Measurements from ENCODE around the gene OTUB1.

Gene OTUB1

GRCh38 chr11:64038500-64038899 is 52.3 kb downstream of the OTUB1 start:
- H3K27me3 ChIP-seq (ENCODE audit: insufficient read depth, low read length, poor library complexity, severe bottlenecking) = no peaks in the 10 kb centered on the region
- H3K4me3 ChIP-seq (ENCODE audit: low read length, poor library complexity, severe bottlenecking) = no peak overlapping the region
- no peak for TF ChIP-seq EZH2phosphoT487 (IDR thresholded peaks at IDR 0.05; ENCODE audit: borderline replicate concordance)
- no peak for TF ChIP-seq CTCF (conservative IDR thresholded peaks at IDR 0.05; ENCODE audit: low read length)
- H3K4me2 ChIP-seq (ENCODE audit: low read depth, low read length, poor library complexity, severe bottlenecking) = no peak overlapping the region
- H3K79me2 ChIP-seq (ENCODE audit: insufficient read depth, low read length) = no peaks in the 10 kb centered on the region
- H3K9me2 ChIP-seq (replicated peaks; ENCODE audit: low read depth, low read length) = no peaks in the 10 kb centered on the region
- H3K36me3 ChIP-seq (ENCODE audit: insufficient read depth, low read length) = no peaks in the 10 kb centered on the region
- no peaks in the 10 kb centered on the region for H3K4me1 ChIP-seq (ENCODE audit: insufficient read depth, low read length, poor library complexity, severe bottlenecking)
- H4K20me1 ChIP-seq (ENCODE audit: insufficient read depth, low read length, poor library complexity, severe bottlenecking) = no peaks in the 10 kb centered on the region
- H2AFZ ChIP-seq (ENCODE audit: low read length) = no peak overlapping the region
- no peaks in the 10 kb centered on the region for H3K9me3 ChIP-seq (ENCODE audit: insufficient read depth, low read depth, low read length)
- no peak overlapping the region for H3K9ac ChIP-seq (ENCODE audit: low read depth, low read length, poor library complexity, severe bottlenecking)
- H3F3A ChIP-seq (ENCODE audit: low read depth) = no peaks in the 10 kb centered on the region

DNA sequence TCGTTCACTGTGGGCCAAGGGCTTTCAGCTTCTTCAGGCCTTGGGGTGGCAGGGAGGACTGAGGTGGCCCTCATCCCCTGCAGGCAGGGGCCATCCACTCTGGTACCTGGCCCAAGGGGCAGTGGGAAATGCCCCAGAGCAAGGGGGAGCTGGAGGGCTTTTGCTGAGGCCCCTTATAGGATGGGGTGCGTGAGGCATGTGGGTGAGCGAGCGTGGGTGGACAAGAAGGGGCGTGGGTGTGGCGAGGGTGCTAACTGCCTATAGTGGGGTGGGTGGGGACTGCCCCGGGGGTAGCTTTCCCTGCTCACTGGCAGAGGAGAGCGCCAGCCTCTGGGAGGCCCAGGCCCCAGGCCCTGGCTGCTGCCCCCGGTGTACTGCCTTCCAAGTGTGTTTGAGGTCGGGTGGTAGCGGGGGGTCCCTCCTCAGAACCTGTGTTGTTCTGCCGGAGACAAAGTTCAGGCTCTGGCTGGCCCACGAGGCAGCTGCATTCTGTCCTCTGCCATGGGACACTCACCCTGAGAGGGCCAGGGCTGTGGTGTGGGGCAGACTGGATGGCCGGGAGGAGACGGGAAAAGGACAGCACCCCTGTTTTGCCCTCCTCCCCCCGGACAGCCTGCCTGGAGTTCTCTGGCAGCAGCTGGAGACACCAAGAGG is 52.9 kb downstream of the OTUB1 start:
- H3F3A ChIP-seq (ENCODE audit: low read depth) = no peaks in the 10 kb centered on the region
- H4K20me1 ChIP-seq (ENCODE audit: insufficient read depth, low read length, poor library complexity, severe bottlenecking) = no peaks in the 10 kb centered on the region

DNA sequence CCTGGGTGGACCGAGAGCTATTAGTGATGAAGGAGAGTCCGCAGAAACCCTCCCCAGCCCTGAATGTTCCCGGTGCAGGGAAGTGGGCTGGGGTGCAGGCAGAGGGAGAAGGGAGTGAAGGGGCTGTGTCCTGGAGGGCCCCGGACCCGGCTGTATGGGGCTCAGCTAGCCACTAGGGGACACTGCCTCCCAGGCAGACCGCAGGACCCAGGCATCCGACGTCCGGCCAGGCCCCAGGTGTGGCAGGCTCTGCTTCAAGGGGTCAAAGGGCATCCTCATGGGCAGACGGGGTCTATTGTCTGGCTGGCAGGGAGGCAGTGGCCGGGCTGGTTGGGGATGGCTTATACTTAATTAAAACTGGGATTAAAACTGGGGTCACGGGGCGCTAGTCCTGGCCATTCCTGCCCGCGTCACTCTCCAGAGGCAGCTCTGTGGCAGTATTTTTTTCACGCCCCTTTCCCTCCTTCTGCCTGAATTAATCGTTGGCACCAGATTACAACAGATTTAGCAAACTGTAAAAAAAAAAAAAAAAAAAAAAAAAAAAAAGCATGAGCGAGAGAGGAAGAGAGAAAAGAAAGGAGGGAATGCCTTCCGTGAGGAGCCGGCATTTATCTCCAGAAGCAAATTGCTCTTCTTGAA is 54.6 kb downstream of the OTUB1 start:
- H3K79me2 ChIP-seq (ENCODE audit: insufficient read depth, low read length) = no peaks in the 10 kb centered on the region
- H3K4me1 ChIP-seq (ENCODE audit: insufficient read depth, low read length, poor library complexity, severe bottlenecking) = no peaks in the 10 kb centered on the region
- no peak overlapping the region for H2AFZ ChIP-seq (ENCODE audit: low read length)
- H3K9me3 ChIP-seq (ENCODE audit: insufficient read depth, low read depth, low read length) = no peaks in the 10 kb centered on the region
- TF ChIP-seq EZH2phosphoT487 (IDR thresholded peaks at IDR 0.05; ENCODE audit: borderline replicate concordance) (no peak), CTCF (conservative IDR thresholded peaks at IDR 0.05; ENCODE audit: low read length) (peak; percentile 45)
- H4K20me1 ChIP-seq (ENCODE audit: insufficient read depth, low read length, poor library complexity, severe bottlenecking) = no peaks in the 10 kb centered on the region
- no peak overlapping the region for H3K4me2 ChIP-seq (ENCODE audit: low read depth, low read length, poor library complexity, severe bottlenecking)
- no peaks in the 10 kb centered on the region for H3K36me3 ChIP-seq (ENCODE audit: insufficient read depth, low read length)
- H3K27me3 ChIP-seq (ENCODE audit: insufficient read depth, low read length, poor library complexity, severe bottlenecking) = no peaks in the 10 kb centered on the region
- no peak overlapping the region for H3K4me3 ChIP-seq (ENCODE audit: low read length, poor library complexity, severe bottlenecking)
- no peaks in the 10 kb centered on the region for H3F3A ChIP-seq (ENCODE audit: low read depth)
- no peak overlapping the region for H3K9ac ChIP-seq (ENCODE audit: low read depth, low read length, poor library complexity, severe bottlenecking)
- no peaks in the 10 kb centered on the region for H3K9me2 ChIP-seq (replicated peaks; ENCODE audit: low read depth, low read length)

More for the DNA sequence above, 52.9 kb downstream of the OTUB1 start:
- TF ChIP-seq CTCF (conservative IDR thresholded peaks at IDR 0.05; ENCODE audit: low read length) (no peak), EZH2phosphoT487 (IDR thresholded peaks at IDR 0.05; ENCODE audit: borderline replicate concordance) (no peak)
- Histone ChIP-seq H3K4me1 (ENCODE audit: insufficient read depth, low read length, poor library complexity, severe bottlenecking) (no peaks in the 10 kb centered on the region), H3K9me3 (ENCODE audit: insufficient read depth, low read depth, low read length) (no peaks in the 10 kb centered on the region), H3K4me3 (ENCODE audit: low read length, poor library complexity, severe bottlenecking) (no peak overlapping the region), H2AFZ (ENCODE audit: low read length) (no peak overlapping the region), H3K36me3 (ENCODE audit: insufficient read depth, low read length) (no peaks in the 10 kb centered on the region), H3K27me3 (ENCODE audit: insufficient read depth, low read length, poor library complexity, severe bottlenecking) (no peaks in the 10 kb centered on the region), H3K4me2 (ENCODE audit: low read depth, low read length, poor library complexity, severe bottlenecking) (no peak overlapping the region), H3K9ac (ENCODE audit: low read depth, low read length, poor library complexity, severe bottlenecking) (no peak overlapping the region), H3K79me2 (ENCODE audit: insufficient read depth, low read length) (no peaks in the 10 kb centered on the region), H3K9me2 (replicated peaks; ENCODE audit: low read depth, low read length) (no peaks in the 10 kb centered on the region)
